Thyroid gland (tissue), 4 donors: Measurements from ENCODE around the gene PTGES.

ENCODE experiments used
- CTCF ChIP-seq, 6 experiments: fragments of 200-600 bp in 3 of 6; fragments of 450-650 bp in 3 of 6; sonication (generic) in 3 of 6; IDR thresholded peaks; one replicate each; pipeline ENCODE4 v1.5.1; 2016 to 2019; ENCODE audit warnings: antibody characterized with exemption in 6 of 6, mild to moderate bottlenecking in 2 of 6, inconsistent platforms in 1 of 6, moderate library complexity in 1 of 6
- POLR2A ChIP-seq, 2 donors: fragments of 450-650 bp; IDR thresholded peaks; one replicate each; pipeline ENCODE4 v1.6.1; 2017; ENCODE audit warnings: antibody characterized with exemption in 2 of 2, mild to moderate bottlenecking in 2 of 2, moderate library complexity in 1 of 2

GRCh38 chr9:129694243-129694646 lies 58.6 kb downstream of the PTGES start:
- TF ChIP-seq POLR2A (IDR thresholded peaks at IDR 0.05) (no peak), CTCF (IDR thresholded peaks at IDR 0.05) (no peak)
